SU-DHL-6 (cell line): ENCODE data around the gene CAMK4.

ENCODE experiments used
- H2AFZ ChIP-seq: fragments of 200-600 bp; sonication (generic); 2 replicates; pipeline ENCODE4 v1.6.1; 2014; ENCODE audit warnings: low read depth, mild to moderate bottlenecking, moderate library complexity, mixed read lengths, antibody characterized with exemption, low read length; ENCODE audit not compliant: severe bottlenecking
- H3F3A ChIP-seq: fragments of 200-600 bp; shearing (Covaris generic); 2 replicates; pipeline ENCODE4 v1.6.0; 2016; ENCODE audit warnings: antibody characterized with exemption, mild to moderate bottlenecking; ENCODE audit not compliant: insufficient read depth
- H3K27ac ChIP-seq: fragments of 200-600 bp; sonication (generic); 2 replicates; pipeline ENCODE4 v1.5.1; 2016; ENCODE audit warnings: low read depth, mild to moderate bottlenecking, low read length, moderate library complexity, mixed read lengths
- H3K27me3 ChIP-seq: fragments of 200-600 bp; sonication (generic), shearing (Covaris generic); 2 replicates; pipeline ENCODE4 v1.6.0; 2014; ENCODE audit warnings: mild to moderate bottlenecking, low read length
- H3K36me3 ChIP-seq: fragments of 200-600 bp; sonication (generic); 2 replicates; pipeline ENCODE4 v1.6.1; 2014; ENCODE audit warnings: mild to moderate bottlenecking, low read length, mixed read lengths
- H3K4me2 ChIP-seq: fragments of 300-600, 200-600 bp; shearing (Covaris generic), sonication (generic); 2 replicates; pipeline ENCODE4 v1.6.0; 2014; ENCODE audit warnings: low read length, low read depth, mild to moderate bottlenecking; ENCODE audit not compliant: poor library complexity, severe bottlenecking
- H3K4me3 ChIP-seq: fragments of 200-600 bp; sonication (generic); 2 replicates; pipeline ENCODE4 v1.5.1; 2014; ENCODE audit warnings: antibody characterized with exemption, low read length, mild to moderate bottlenecking, mixed read lengths; ENCODE audit not compliant: insufficient read depth, poor library complexity, severe bottlenecking
- H3K79me2 ChIP-seq: fragments of 200-600 bp; sonication (generic); 2 replicates; pipeline ENCODE4 v1.6.1; 2014; ENCODE audit warnings: mild to moderate bottlenecking, low read length, moderate library complexity; ENCODE audit not compliant: insufficient read depth
- H3K9ac ChIP-seq: fragments of 200-600 bp; sonication (generic); 2 replicates; pipeline ENCODE4 v1.7.0; 2014; ENCODE audit warnings: mild to moderate bottlenecking, low read length
- H3K9me2 ChIP-seq: fragments of 200-600 bp; sonication (generic); replicated peaks from 2 replicates; pipeline ENCODE4 v1.6.1; 2014; ENCODE audit warnings: low read length; ENCODE audit not compliant: insufficient read depth
- H3K9me3 ChIP-seq: fragments of 200-600 bp; sonication (generic); 2 replicates; pipeline ENCODE4 v1.6.1; 2014; ENCODE audit warnings: low read length, mixed read lengths; ENCODE audit not compliant: insufficient read depth
- H4K20me1 ChIP-seq: fragments of 200-600 bp; sonication (generic); 2 replicates; pipeline ENCODE4 v1.6.1; 2014; ENCODE audit warnings: low read depth, mild to moderate bottlenecking, antibody characterized with exemption, low read length, moderate library complexity, mixed read lengths
- CTCF ChIP-seq: fragments of 200-600 bp; sonication (generic); IDR thresholded peaks from one replicate; pipeline ENCODE4 v1.5.1; 2017; ENCODE audit warnings: antibody characterized with exemption, mild to moderate bottlenecking, low read length, moderate library complexity; ENCODE audit not compliant: insufficient read depth, poor library complexity, severe bottlenecking
- EZH2phosphoT487 ChIP-seq: fragments of 200-600 bp; sonication (generic), shearing (Covaris generic); conservative IDR thresholded peaks from 2 replicates; pipeline ENCODE4 v1.6.1; 2018; ENCODE audit warnings: mild to moderate bottlenecking, antibody characterized with exemption, low read length, moderate library complexity, mixed read lengths

Gene CAMK4

GRCh38 chr5:111469293-111469896, 245.2 kb downstream of the CAMK4 start:
- Histone ChIP-seq H3K4me3 (no peak overlapping the region), H3K27ac (no peak overlapping the region), H3K27me3 (no peaks in the 10 kb centered on the region)

GRCh38 chr5:111469903-111470302, 245.7 kb downstream of the CAMK4 start:
- Histone ChIP-seq H3K79me2 (no peaks in the 10 kb centered on the region), H3F3A (no peaks in the 10 kb centered on the region), H3K9me3 (no peaks in the 10 kb centered on the region), H4K20me1 (no peaks in the 10 kb centered on the region), H3K4me3 (no peak overlapping the region), H3K4me2 (no peak overlapping the region), H3K36me3 (no peaks in the 10 kb centered on the region), H3K27me3 (no peaks in the 10 kb centered on the region), H3K9me2 (no peaks in the 10 kb centered on the region), H2AFZ (no peak overlapping the region), H3K9ac (no peak overlapping the region), H3K27ac (no peak overlapping the region)
- TF ChIP-seq EZH2phosphoT487 = no peak
- TF ChIP-seq CTCF = no peak

More at GRCh38 chr5:111469293-111469896, 245.2 kb downstream of the CAMK4 start:
- H3K79me2 ChIP-seq = no peaks in the 10 kb centered on the region
- H3F3A ChIP-seq = no peaks in the 10 kb centered on the region
- H3K9me3 ChIP-seq = no peaks in the 10 kb centered on the region
- no peak overlapping the region for H3K9ac ChIP-seq
- no peaks in the 10 kb centered on the region for H3K9me2 ChIP-seq
- no peak overlapping the region for H3K4me2 ChIP-seq
- H4K20me1 ChIP-seq = no peaks in the 10 kb centered on the region
- no peak overlapping the region for H2AFZ ChIP-seq
- TF ChIP-seq EZH2phosphoT487 (no peak), CTCF (no peak)
- no peaks in the 10 kb centered on the region for H3K36me3 ChIP-seq

DNA sequence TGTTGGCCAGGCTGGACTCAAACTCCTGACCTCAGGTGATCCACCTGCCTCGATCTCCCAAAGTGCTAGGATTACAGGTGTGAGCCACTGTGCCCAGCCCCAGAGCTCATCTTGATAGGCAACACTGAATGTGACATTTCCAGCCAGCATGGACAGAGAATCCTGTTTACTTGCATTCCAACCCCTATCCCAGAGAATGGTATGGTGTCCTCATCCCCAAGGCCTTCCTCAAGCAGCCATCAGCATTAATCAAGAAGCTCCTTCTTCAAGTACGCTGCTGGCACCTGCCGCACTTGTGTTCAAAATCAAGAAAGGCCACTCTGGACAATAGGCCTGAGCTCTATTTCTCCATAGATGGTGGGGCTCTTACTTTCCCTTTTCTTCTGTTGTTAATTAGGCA, 247.9 kb downstream of the CAMK4 start:
- TF ChIP-seq EZH2phosphoT487 = no peak
- no peak for TF ChIP-seq CTCF
- Histone ChIP-seq H3K27ac (no peak overlapping the region), H3K27me3 (no peaks in the 10 kb centered on the region)

More for the DNA sequence above, 247.9 kb downstream of the CAMK4 start:
- no peak overlapping the region for H3K4me2 ChIP-seq
- no peaks in the 10 kb centered on the region for H3F3A ChIP-seq
- no peak overlapping the region for H3K9ac ChIP-seq
- no peak overlapping the region for H2AFZ ChIP-seq
- no peaks in the 10 kb centered on the region for H3K9me2 ChIP-seq
- no peak overlapping the region for H3K4me3 ChIP-seq
- no peaks in the 10 kb centered on the region for H3K9me3 ChIP-seq
- H3K79me2 ChIP-seq = no peaks in the 10 kb centered on the region
- H3K36me3 ChIP-seq = no peaks in the 10 kb centered on the region
- H4K20me1 ChIP-seq = no peaks in the 10 kb centered on the region
